NCI-H1930 (cell line): ENCODE data around the gene SLC25A18.
"Not testable (repeated sequence)": the region's sequence is repeated elsewhere in the genome, so short reads cannot be mapped to it uniquely, and the experiment has no call there.

Experiments
- DNase-seq, 2 experiments: peaks; one replicate each; lab custom pipeline; 2025; lab: John Stamatoyannopoulos, UW

Gene SLC25A18, protein sequence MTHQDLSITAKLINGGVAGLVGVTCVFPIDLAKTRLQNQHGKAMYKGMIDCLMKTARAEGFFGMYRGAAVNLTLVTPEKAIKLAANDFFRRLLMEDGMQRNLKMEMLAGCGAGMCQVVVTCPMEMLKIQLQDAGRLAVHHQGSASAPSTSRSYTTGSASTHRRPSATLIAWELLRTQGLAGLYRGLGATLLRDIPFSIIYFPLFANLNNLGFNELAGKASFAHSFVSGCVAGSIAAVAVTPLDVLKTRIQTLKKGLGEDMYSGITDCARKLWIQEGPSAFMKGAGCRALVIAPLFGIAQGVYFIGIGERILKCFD

DNA sequence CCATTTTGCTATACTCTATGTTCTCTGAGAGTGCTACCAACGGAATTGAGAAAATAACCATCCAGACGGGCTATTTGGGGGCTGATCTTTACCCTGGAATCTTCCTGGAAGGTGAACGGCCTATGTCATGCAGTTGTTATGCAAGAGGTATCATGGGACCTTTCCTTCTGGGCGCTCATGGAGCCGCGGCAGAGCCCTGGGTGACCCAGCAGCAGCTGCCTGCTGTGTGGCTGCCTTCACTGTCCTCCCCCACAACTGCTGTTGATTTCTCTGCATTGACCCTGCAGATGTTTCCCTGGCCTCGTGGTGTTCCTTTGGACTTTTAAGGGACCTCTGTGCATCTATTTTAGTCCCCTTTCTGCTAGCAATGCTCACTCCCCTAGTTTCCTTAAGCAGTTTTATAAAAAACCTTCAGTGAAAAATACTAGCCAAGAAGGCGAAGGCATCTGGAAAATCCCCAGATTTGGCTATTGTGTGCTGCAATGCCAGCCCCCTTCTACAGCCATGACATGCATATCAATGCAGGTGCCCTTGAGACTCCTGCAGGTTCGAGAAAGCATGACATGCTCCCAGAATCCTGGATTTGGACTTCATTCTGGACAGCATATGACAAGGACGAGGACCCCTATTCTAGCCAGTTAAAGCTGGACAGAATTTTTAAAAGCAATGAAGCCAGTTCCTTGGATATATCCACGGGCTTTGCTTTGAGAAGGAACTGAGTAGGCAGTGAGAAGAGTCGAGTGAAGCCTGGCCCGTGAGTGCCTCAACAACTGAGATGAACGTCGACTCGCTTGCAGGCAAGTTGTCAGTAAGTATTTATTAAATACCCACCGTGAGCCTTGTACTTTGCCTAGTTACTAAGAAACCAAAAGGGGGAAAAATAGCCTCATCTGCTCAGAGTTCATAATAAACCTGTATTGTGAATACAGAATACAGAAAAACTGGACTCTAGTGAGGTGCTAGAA, at the start of gene SLC25A18:
SLC25A18 (plus strand) TSS at position 593 of the 965 bp plus-strand sequence. CDS start 16,447 bp downstream, outside the sequence.
- DNase-seq, result no peak

DNA sequence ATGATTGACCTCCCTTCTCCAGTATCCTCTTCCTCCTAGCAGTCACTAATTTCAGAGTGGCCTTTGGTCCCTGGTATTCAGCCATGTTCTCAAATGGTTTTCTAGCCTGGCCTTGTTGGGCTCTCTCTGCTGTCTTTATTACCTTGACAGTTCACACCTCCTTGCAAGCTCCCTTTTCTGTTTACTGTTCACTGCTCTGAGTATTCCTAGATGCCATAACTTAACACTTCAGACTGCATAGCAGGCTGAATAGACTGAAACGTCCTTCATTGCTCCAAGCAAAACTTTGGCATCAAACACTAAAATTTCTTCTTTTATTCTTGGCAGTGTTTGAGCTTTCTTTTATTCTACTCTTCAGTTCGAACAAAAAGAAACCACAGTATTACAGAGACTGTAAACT, 49.7 kb upstream of the SLC25A18 start:
- no peak for DNase-seq

DNA sequence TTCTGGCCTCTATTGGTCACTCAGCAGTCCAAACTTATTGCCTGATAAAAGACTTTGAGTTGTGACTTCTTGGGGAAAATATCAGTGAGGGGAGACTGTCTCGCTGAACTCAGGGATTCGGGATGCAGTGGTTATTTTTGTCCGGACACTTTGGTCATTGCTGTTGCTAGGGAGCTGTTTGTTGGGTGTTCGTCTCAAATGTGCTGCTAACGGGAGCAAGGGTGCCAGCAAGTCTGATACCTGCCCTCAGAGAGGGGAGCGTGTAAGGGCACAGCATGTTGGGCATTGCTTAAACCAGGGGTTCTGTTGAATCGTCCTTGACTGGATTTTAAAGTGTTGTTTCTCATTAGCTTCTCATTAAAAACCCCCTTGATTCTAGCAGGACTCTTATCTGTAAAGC, 49.2 kb upstream of the SLC25A18 start:
- no peak for DNase-seq

DNA sequence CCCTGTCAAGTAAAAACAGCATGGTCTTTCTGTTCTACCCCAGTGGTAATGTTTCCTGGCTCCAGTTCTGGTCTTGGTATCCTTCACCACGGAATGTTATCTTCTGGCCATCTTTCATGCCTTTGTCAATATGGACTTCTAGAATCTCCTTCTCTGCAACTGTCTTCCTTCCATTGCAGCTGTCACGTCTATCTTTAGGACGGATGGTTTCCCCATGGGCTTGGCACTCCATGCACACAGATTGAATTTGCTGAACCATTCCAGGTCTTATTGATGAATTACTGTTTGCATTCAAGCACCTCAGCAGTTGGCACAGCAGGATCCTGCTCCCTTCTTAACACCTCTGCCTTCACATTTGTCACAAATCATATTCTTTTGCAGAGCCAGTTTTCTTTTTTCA, 44.9 kb upstream of the SLC25A18 start:
- no peak for DNase-seq

DNA sequence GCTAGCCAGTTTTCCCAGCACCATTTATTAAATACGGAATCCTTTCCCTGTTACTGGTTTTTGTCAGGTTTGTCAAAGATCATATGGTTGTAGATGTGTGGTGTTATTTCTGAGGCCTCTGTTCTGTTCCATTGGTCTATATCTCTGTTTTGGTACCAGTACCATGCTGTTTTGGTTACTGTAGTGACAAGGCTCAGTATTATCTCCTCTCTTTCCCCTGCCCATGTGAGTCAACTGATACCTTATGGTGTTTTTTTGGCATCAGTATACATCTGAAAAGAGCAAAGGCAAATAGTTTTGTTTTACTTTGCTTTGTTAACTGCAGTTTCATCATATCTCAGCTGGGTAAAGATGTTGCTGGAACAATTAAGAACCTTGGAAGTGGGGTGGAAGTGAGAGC, 41.3 kb upstream of the SLC25A18 start:
- not testable (repeated sequence) for DNase-seq

DNA sequence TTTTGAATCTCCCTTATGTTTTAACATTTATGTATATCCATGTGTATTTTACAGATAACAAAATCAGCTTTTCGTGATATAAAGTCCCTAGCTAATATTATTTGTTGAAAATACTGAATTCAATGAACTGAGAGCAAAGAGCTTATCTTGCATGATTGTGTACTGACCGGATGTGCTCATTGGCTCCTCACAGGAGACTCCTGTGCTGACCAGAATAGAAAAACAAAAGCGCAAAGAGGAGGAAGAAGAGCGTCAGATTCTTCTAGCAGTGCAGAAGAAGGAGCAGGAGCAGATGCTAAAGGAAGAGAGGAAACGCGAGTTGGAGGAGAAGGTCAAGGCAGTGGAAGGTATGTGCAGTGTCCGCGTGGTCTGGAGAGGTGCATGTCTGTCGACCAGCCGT, 39.4 kb upstream of the SLC25A18 start:
- DNase-seq, result no peak

DNA sequence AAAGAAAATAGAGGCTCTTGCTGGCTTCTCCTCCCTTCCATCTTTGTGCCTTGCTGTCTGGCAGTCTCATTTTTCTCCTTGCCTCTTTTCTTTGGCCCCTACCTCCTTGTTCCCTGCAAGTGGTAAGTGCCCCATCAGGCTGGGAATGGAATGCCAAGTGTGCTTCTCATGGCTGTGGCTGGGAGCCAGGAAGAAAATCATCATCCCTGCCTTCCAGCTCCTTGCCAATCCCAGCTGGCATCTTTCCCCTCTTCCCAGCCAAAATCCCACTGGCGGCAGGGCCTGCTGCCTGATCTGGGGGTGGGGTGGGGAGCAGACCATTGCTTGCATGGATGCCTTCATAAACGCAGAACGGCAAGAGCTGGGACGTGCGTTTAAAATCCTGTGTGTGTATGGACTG, 27.0 kb upstream of the SLC25A18 start:
- no peak for DNase-seq

DNA sequence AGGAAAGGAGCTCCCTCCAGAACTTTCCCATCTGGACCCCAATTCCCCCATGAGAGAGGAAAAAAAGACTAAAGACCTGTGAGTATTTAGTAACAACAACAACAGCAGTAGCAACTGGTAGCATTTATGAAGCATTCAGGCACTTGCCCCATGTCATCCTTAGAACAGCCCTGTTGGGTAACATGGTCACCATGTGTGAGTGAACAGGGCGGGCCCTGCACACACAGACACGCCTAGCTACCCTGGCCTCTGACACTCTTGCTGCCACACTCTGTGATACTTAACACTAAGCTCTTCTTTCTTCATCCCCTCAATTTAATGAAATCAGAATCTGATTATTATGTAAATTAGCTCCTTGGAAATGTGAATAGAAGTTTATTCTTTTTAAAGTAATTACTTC, 26.1 kb upstream of the SLC25A18 start:
- no peak for DNase-seq

DNA sequence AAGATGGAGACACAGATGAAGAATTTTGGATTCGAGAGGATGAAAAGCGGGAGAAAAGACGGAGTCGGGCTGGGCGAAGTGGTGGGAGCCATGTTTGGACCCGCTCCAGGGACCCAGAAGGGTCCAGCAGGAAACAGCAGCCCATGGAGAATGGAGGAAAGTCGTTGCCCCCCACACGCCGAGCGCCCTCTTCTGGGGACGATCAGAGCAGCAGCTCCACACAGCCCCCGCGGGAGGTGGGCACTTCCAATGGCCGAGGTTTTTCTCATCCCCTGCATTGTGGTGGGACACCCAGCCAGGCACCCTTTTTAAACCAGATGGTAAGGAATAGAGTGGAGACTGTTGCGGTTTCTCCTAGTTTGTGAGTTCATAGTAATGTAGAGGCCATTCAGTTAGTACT, 22.8 kb upstream of the SLC25A18 start:
- DNase-seq, result no peak

DNA sequence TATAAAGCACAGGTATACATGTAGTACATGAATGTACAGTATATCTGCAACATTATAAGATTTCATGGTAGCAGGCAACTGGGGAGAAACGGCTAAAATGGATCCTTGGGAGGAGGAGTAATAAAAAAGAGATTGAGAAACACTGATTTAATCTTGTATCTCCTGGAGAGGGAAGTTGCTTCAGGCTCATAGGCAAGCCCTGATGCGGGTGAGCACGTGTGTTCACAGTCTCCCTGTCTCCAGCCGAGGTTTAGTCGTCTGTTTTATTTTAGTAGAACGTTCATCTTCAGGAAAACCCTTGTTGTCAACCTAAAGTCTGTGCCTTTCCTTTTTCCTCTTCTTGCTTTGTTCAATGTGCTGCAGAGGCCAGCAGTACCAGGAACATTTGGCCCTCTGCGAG, 21.8 kb upstream of the SLC25A18 start:
- no peak for DNase-seq

DNA sequence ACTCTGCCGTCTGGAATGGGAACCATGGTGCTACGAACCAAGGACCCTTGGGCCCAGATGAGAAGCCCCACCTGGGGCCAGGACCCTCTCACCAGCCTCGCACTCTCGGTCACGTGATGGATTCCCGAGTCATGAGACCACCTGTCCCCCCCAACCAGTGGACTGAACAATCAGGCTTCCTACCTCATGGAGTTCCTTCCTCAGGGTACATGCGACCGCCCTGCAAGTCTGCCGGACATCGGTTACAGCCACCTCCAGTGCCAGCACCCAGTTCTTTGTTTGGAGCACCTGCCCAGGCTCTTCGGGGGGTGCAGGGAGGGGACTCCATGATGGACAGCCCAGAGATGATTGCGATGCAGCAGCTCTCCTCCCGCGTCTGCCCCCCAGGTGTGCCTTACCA, 20.8 kb upstream of the SLC25A18 start:
- DNase-seq, result no peak

DNA sequence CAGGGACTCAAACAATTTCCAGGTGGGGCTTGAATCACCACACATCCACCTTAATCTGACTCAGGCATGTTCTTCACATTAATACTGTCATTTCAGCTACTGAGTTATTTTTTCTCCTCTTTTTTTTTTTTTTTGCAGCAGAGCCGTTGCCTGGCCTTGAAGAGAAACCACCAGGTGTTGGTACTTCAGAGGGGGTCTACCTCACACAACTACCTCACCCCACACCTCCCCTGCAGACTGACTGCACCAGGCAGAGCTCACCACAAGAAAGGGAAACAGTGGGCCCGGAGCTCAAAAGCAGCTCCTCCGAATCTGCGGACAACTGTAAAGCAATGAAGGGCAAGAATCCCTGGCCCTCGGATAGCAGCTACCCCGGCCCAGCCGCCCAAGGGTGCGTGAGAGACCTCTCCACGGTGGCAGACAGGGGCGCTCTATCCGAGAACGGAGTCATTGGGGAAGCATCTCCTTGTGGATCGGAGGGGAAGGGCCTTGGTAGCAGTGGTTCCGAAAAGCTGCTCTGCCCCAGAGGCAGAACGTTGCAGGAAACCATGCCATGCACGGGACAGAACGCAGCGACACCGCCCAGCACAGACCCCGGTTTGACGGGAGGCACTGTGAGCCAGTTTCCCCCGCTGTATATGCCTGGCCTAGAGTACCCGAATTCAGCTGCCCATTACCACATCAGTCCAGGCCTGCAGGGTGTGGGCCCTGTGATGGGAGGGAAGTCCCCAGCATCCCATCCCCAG, 15.1 kb upstream of the SLC25A18 start:
- DNase-seq, result no peak

DNA sequence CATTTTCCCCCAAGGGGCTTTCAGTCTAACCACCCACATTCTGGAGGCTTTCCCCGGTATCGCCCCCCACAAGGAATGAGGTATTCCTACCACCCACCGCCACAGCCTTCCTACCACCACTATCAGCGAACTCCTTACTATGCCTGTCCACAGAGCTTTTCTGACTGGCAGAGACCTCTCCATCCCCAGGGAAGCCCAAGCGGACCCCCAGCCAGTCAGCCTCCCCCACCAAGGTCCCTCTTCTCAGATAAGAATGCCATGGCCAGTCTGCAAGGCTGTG, 14.6 kb upstream of the SLC25A18 start:
- no peak for DNase-seq

DNA sequence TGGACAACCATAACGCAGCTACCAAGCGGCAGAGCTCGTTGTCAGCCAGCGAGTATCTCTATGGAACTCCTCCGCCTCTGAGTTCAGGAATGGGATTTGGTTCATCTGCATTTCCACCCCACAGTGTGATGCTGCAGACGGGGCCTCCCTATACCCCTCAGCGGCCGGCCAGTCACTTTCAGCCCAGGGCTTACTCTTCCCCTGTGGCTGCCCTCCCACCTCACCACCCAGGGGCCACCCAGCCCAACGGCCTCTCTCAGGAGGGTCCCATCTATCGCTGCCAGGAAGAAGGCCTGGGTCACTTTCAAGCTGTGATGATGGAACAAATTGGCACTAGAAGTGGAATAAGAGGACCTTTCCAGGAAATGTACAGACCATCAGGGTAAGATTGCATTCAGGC, 14.1 kb upstream of the SLC25A18 start:
- no peak for DNase-seq

DNA sequence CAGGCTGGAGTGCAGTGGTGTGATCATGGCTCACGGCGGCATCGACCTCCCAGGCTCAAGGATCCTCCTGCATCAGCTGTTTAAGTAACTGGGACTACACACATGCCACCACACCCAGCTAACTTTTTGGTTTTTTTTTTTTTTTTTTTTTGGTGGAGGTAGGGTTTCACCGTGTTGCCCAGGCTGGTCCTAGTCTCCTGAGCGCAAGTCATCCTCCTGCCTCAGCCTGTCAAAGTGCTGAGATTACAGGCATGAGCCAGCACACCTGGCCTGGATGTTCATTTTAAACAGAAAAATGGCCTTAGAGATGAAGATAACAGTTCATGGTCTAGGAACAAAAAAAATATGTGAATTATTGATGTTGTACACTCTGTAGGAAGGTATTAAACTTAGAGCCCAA, 13.6 kb upstream of the SLC25A18 start:
- no peak for DNase-seq

DNA sequence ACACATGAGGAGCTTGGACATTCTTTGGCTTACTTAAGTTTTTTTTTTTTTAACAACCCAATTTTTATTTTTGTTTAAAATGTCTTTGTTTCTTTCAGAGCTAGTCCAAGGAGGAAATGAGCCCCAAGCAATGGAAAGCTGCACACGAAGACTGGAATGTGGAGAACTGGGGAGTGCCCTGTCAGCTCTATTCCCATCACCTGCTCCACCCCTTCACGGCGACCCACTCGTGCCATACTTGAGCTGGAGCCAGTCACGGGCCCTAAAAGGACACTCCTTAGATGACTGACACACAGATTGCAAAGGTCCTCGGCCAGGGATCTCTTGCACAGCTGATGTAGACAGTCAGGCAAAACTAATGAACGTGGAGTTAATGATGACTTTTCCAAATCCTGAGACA, 10.6 kb upstream of the SLC25A18 start:
- DNase-seq, result no peak

DNA sequence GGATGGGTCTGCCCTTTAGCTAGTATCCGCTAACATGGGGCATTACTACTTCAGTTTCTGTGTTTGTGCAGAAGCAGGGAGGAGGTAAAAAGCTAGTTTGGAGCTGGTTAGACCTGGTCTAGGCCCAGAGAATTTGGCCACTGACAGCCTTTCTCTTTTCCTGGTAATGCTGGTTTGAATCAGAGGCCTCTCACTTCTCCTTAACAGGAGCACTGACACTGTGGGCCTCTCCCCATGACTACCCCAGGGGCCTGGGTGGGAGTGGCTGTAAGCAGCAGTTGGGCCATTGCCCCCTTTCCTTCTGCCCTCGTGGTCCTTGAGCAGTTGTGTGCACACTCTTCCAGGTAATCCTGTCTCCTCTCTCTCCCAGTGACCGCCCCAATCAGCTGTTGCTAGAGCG, 8.5 kb upstream of the SLC25A18 start:
- no peak for DNase-seq

DNA sequence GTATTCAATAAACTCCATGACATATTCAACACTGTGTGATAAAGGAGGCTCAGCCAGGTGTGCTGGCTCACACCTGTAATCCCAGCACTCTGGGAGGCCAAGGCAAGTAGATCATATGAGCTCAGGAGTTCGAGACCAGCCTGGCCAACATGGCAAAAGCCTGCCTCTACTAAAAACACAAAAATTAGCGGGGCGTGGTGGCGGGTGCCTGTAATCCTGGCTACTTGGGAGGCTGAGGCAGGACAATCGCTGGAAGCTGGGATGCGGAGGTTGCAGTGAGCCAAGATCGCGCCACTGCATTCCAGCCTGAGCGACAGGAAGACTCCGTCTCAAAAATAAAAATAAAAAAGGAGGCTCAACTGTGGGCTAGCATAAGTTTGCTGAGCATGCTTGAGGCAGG, 4.1 kb upstream of the SLC25A18 start:
- DNase-seq, result no peak

DNA sequence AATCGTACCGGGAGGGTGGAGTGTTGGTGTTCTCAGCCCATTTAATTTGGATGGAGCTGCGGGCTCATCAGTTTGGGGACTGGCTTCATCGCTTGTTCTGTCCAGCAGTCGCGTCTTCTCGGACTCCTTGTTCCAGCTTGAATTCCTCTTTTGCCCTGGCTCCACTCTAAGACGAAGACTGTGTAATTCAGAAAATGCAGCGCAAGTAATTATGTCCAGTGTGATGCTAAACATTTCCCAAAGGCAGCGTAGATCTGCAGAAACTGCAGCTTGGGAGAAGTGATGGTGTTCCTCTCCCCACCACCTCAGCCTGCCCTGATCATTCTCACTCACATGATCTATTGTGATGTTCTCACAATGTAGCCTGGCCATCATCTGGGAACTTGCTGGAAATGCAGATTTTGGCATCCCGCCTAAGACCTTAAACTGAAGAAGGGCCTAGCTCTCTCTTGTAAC, 666 bp downstream of the SLC25A18 start:
- no peak for DNase-seq

DNA sequence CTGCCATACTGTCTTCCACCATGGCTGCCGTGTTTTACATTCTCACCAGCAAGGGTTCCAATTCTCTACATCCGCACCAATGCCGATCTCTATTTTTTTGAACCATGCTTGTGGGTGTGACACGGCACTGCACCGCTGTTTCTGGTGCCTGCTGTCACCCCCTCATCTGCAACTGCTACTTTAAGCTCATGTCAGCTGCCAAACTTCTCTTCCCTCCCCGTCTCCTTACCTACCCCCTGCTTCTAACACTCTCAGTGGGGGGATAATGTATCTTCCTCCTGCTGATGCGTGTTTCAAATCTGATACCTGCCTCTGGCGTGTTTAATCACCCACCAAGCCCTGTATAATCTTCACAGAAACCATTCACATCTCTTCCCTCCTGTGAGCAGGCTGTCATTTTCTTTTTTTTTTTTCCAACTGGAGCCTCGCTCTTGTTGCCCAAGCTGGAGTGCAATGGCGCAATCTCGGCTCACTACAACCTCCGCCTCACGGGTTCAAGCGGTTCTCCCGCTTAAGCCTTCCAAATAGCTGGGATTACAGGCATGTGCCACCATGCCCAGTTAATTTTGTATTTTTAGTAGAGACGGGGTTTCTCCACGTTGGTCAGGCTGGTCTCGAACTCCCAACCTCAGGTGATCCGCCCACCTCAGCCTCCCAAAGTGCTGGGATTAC, 2.9 kb downstream of the SLC25A18 start:
- not testable (repeated sequence) for DNase-seq

DNA sequence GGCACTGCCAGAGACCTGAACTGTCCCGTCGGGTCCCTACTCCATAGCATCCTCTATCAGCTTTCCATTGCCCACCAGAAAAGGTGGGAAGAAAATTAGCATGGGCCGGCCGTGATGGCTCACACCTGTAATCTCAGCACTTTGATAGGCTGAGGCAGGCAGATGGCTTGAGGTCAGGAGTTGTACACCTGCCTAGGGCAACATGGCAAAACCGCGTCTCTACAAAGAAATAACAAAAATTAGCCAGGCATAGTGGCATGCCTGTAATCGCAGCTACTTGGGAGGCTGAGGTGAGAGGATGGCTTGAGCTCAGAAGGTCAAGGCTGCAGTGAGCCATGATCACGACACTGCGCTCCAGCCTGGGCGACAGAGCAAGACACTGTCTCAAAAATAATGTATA, 3.5 kb downstream of the SLC25A18 start:
- DNase-seq, result no peak

DNA sequence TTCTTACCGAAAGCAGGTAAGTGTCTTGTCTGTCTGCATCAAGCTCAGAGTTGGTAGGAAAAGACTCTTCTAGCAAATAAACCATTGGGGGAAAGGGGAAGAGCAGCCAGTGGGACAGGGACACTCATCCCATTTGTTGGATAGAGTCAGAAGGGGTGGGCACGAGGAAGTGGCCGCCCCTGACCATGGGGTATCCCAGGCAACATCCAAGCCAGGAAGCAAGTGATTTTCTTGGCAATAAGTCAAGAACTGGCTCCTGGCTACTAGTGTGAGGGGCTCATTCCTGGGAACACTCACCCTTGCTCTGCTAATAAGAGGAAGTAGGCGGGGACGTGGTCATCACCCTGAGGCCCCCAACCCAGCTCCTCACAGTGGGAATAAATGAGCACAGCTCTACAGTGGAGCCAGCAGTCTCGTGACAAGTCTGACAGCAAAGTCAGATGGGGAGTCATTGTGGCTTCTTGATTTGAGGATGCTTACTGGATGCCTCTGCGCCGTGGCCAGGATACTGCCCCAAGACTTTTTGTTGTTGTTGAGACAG, 6.7 kb downstream of the SLC25A18 start:
- DNase-seq, result no peak
